ENCODE measurements around the gene SLX4IP.

DNA sequence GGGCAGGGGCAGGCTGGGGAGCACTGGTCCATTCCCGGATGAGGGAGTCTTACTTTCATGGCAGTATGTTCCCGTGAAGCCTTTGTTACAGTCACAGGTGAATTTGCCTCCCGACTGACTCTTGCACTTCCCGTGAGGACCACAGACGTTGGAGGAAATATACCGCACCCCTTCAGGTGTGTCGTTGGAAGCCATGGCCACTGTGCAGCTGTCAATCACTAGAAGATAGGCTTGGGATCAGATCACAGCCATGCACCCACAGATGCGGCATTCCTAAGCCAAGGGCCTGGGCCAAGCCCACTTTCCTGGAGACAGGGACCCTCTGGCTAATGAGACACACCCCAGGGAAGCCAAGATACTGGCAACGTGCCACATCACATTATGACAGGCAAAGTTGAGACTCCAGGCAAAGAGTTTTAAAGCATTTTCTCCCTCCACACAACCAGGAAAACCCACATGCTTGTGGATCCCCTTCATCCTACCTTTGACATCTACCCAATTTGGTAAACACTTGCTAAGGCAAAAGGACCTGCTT, 211.8 kb downstream of the SLX4IP start:
- TF ChIP-seq POLR2AphosphoS5 (IDR thresholded peaks at IDR 0.05; ENCODE audit: low read depth, low read length) (no peak), POLR2A (IDR thresholded peaks at IDR 0.05; ENCODE audit: low read depth, low read length) (no peak)

Data from GM12892 (cell line).